Sciatic nerve (tissue), 2 donors: Measurements from ENCODE around the gene RAPGEF5. TPM values are rescaled to one million over a fixed set of nuclear protein-coding genes. Genes with fewer than 3 reads are reported as not detected.

ENCODE experiments used
- ATAC-seq: fragments of 200-7000 bp; cut with Tn5 transposase; one replicate; pipeline ENCODE4 v1.9.1; 2020; ENCODE audit warnings: mild to moderate bottlenecking, moderate library complexity
- DNase-seq: peaks from one replicate; pipeline ENCODE4 v3.0.0-alpha.2; 2020; ENCODE audit warnings: low spot score
- intact Hi-C: fragments of 100-400 bp; cut with DNase I; formaldehyde crosslinking; loops from one replicate; pipeline ENCODE4 v1.14.2; 2022
- total RNA-seq: library from RNA; stranded (reverse); fragmentation: NEBNext Ultra II Directional; extraction: Animal tissue kit (Norgen Biotek cat#: 25700); gene quantifications from one replicate; pipeline ENCODE4 v1.2.1, GENCODE V29; 2021
- donor health status: DM: no; HTN: no; CAD: no.
- donor health status: DM: no; HTN: no; CAD: no.

RAPGEF5 gene
- total RNA-seq, 1 donor from 2014 or later, result 62.8 TPM

GRCh38 chr7:22326181-22326580 lies 30.8 kb downstream of the RAPGEF5 start:
- ATAC-seq (no peak), DNase-seq (no peak)
- intact Hi-C loops, result no loop called here

- DNase-seq (no peak), ATAC-seq (no peak)
- intact Hi-C loops, result no loop called here
Observed at GRCh38 chr7:22325671-22326070, 31.3 kb downstream of the RAPGEF5 start.

GRCh38 chr7:22323714-22324113 lies 33.2 kb downstream of the RAPGEF5 start:
- intact Hi-C loops, result no loop called here
- DNase-seq (no peak), ATAC-seq (no peak)

- intact Hi-C loops, result no loop called here
- DNase-seq (no peak), ATAC-seq (no peak)
Observed at GRCh38 chr7:22320416-22320815, 36.5 kb downstream of the RAPGEF5 start.

GRCh38 chr7:22319424-22320403 lies 37.2 kb downstream of the RAPGEF5 start:
- intact Hi-C loops, result no loop called here
- no peak for ATAC-seq
- DNase-seq, result no peak

- intact Hi-C loops, result no loop called here
- ATAC-seq, result no peak
- no peak for DNase-seq
Observed at GRCh38 chr7:22318376-22318775, 38.6 kb downstream of the RAPGEF5 start.

GRCh38 chr7:22317632-22318031 lies 39.3 kb downstream of the RAPGEF5 start:
- ATAC-seq (no peak), DNase-seq (no peak)
- intact Hi-C loops, result no loop called here

GRCh38 chr7:22316914-22317313 lies 40.0 kb downstream of the RAPGEF5 start:
- ATAC-seq, result no peak
- intact Hi-C loops, result no loop called here
- no peak for DNase-seq

GRCh38 chr7:22307816-22308215 lies 49.1 kb downstream of the RAPGEF5 start:
- DNase-seq, result no peak
- intact Hi-C loops, result no loop called here
- no peak for ATAC-seq

- no peak for ATAC-seq
- intact Hi-C loops, result no loop called here
Observed at GRCh38 chr7:22305706-22306105, 51.2 kb downstream of the RAPGEF5 start.

GRCh38 chr7:22302951-22303423 lies 54.0 kb downstream of the RAPGEF5 start:
- ATAC-seq, result peak; percentile 63
- intact Hi-C loops, result no loop called here

More at GRCh38 chr7:22305706-22306105, 51.2 kb downstream of the RAPGEF5 start:
- no peak for DNase-seq

GRCh38 chr7:22302193-22302592 lies 54.8 kb downstream of the RAPGEF5 start:
- no peak for ATAC-seq
- intact Hi-C loops, result no loop called here
- no peak for DNase-seq

More at GRCh38 chr7:22302951-22303423, 54.0 kb downstream of the RAPGEF5 start:
- no peak for DNase-seq

- DNase-seq, result no peak
- ATAC-seq, result no peak
- intact Hi-C loops, result no loop called here
Observed at GRCh38 chr7:22301790-22302189, 55.2 kb downstream of the RAPGEF5 start.

GRCh38 chr7:22300839-22301238 lies 56.1 kb downstream of the RAPGEF5 start:
- ATAC-seq (no peak), DNase-seq (no peak)
- intact Hi-C loops, result no loop called here

- no peak for ATAC-seq
- intact Hi-C loops, result no loop called here
- DNase-seq, result no peak
Observed at GRCh38 chr7:22296916-22297315, 60.0 kb downstream of the RAPGEF5 start.

GRCh38 chr7:22296265-22296566 lies 60.7 kb downstream of the RAPGEF5 start:
- no peak for DNase-seq
- ATAC-seq, result peak; percentile 47
- intact Hi-C loops, result no loop called here

- intact Hi-C loops, result no loop called here
- DNase-seq (no peak), ATAC-seq (peak; percentile 75)
Observed at GRCh38 chr7:22295402-22296264, 61.3 kb downstream of the RAPGEF5 start.

- no peak for DNase-seq
- intact Hi-C loops, result no loop called here
- no peak for ATAC-seq
Observed at GRCh38 chr7:22292531-22292930, 64.4 kb downstream of the RAPGEF5 start.

GRCh38 chr7:22291977-22292376 lies 65.0 kb downstream of the RAPGEF5 start:
- no peak for ATAC-seq
- intact Hi-C loops, result no loop called here
- DNase-seq, result no peak

- intact Hi-C loops, result no loop called here
- DNase-seq (no peak), ATAC-seq (no peak)
Observed at GRCh38 chr7:22288202-22288601, 68.8 kb downstream of the RAPGEF5 start.
